ENCODE measurements around the gene CEP55.

DNA sequence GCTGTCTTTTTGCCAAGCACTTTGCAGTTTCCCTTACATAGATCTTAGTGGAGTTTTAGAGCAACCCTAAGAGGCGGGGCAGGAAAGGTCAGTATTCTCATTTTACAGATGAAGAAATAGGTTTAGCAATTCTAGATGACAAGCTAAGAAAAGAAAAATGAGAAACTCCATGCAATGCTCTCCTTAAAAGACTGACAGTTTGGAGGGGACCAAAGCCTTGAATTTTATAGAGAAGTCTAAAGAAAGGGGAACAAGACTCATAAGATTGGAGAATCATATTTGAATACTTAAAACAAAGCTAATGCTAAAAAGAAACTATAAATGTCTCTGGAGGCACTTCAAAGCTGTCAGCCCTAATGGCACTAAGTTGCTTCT, 19.6 kb downstream of the CEP55 start:
- TF ChIP-seq FOXM1 (IDR thresholded peaks at IDR 0.05; ENCODE audit: borderline replicate concordance), result no peak
- TF ChIP-seq BHLHE40 (IDR thresholded peaks at IDR 0.05; ENCODE audit: borderline replicate concordance), result no peak
- no peak for TF ChIP-seq ELF4 (IDR thresholded peaks at IDR 0.05)
- no peak for TF ChIP-seq ZNF384 (IDR thresholded peaks at IDR 0.05)
- TF ChIP-seq TARDBP (IDR thresholded peaks at IDR 0.05), result no peak
- no peak for TF ChIP-seq NFRKB (IDR thresholded peaks at IDR 0.05)
